ENCODE measurements around the gene SLC9A3.
"Not testable (repeated sequence)": the region's sequence is repeated elsewhere in the genome, so short reads cannot be mapped to it uniquely, and the experiment has no call there.

The SLC9A3 gene

GRCh38 chr5:523441-524222, 617 bp downstream of the SLC9A3 start:
- DNase-seq = no peak

- DNase-seq = peak; percentile 80
Observed at GRCh38 chr5:522899-523440, 1.3 kb downstream of the SLC9A3 start.

GRCh38 chr5:522116-522515, 2.1 kb downstream of the SLC9A3 start:
- DNase-seq = no peak

GRCh38 chr5:521680-522079, 2.6 kb downstream of the SLC9A3 start:
- DNase-seq = no peak

GRCh38 chr5:520850-521226, 3.4 kb downstream of the SLC9A3 start:
- no peak for DNase-seq

GRCh38 chr5:520196-520849, 3.9 kb downstream of the SLC9A3 start:
- DNase-seq = no peak

- no peak for DNase-seq
Observed at GRCh38 chr5:518721-519120, 5.5 kb downstream of the SLC9A3 start.

GRCh38 chr5:517535-518100, 6.6 kb downstream of the SLC9A3 start:
- no peak for DNase-seq

GRCh38 chr5:516980-517379, 7.3 kb downstream of the SLC9A3 start:
- no peak for DNase-seq

- DNase-seq = no peak
Observed at GRCh38 chr5:516338-516925, 7.8 kb downstream of the SLC9A3 start.

- DNase-seq = no peak
Observed at GRCh38 chr5:515273-515836, 8.9 kb downstream of the SLC9A3 start.

GRCh38 chr5:514673-515072, 9.6 kb downstream of the SLC9A3 start:
- no peak for DNase-seq

- no peak for DNase-seq
Observed at GRCh38 chr5:514101-514485, 10.2 kb downstream of the SLC9A3 start.

GRCh38 chr5:513216-514100, 10.8 kb downstream of the SLC9A3 start:
- DNase-seq = no peak

GRCh38 chr5:511476-511875, 12.8 kb downstream of the SLC9A3 start:
- DNase-seq = no peak

- no peak for DNase-seq
Observed at GRCh38 chr5:510521-510920, 13.7 kb downstream of the SLC9A3 start.

- no peak for DNase-seq
Observed at GRCh38 chr5:509611-510185, 14.6 kb downstream of the SLC9A3 start.

GRCh38 chr5:507986-508575, 16.2 kb downstream of the SLC9A3 start:
- DNase-seq = not testable (repeated sequence)

- DNase-seq = peak; percentile 28
Observed at GRCh38 chr5:505951-506525, 18.2 kb downstream of the SLC9A3 start.

GRCh38 chr5:504326-505154, 19.7 kb downstream of the SLC9A3 start:
- DNase-seq = no peak
